B cell (primary cell): ENCODE results near the gene GLI3.

Experiments used
- CTCF ChIP-seq: fragments of 200-600 bp; IDR thresholded peaks from one replicate; pipeline ENCODE4 v1.8.0; 2022; ENCODE audit warnings: antibody characterized with exemption, mild to moderate bottlenecking
- EZH2 ChIP-seq: IDR thresholded peaks from 2 replicates; pipeline ENCODE4 v1.6.1; 2012; ENCODE audit warnings: borderline replicate concordance, low read depth, mild to moderate bottlenecking, moderate library complexity, low read length; ENCODE audit not compliant: insufficient read depth, poor library complexity, severe bottlenecking

DNA sequence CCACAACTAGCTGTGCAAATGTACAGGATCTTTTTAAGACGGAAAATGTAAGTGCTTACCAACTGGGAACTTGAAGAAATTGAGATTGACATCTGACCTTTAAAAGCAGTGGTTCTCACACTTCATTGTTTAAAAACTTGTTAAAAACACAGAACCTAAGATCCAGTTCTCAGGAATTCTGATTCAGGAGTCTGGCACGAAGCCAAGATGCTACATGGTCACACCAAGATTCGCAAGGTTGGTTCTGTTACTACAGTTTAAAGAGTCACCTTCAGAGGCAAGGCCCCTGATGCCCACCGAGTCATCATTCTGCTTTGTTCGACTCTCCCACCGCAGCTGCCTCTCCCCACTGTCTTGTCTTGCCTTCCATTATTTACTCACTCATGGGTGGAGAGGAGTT lies 113.3 kb downstream of the GLI3 start:
- no peak for TF ChIP-seq CTCF
- TF ChIP-seq EZH2 = no peak
